Urinary bladder (tissue), 4 donors: Measurements from ENCODE around the gene NUP214. TPM values are rescaled to one million over a fixed set of nuclear protein-coding genes. Genes with fewer than 3 reads are reported as not detected.
"Not testable (repeated sequence)": the region's sequence is repeated elsewhere in the genome, so short reads cannot be mapped to it uniquely, and the experiment has no call there.

Experiments
- DNase-seq: peaks from one replicate; pipeline ENCODE4 v3.0.0-alpha.2; 2015; ENCODE audit errors: extremely low spot score
- H3K27ac ChIP-seq: one replicate; pipeline ENCODE4 v1.5.1; 2013; ENCODE audit warnings: low read depth, mild to moderate bottlenecking, moderate library complexity
- H3K36me3 ChIP-seq: one replicate; pipeline ENCODE4 v1.6.1; 2013; ENCODE audit warnings: mild to moderate bottlenecking, moderate library complexity; ENCODE audit not compliant: insufficient read depth
- H3K4me1 ChIP-seq: one replicate; pipeline ENCODE4 v1.6.1; 2013; ENCODE audit warnings: mild to moderate bottlenecking, moderate library complexity; ENCODE audit not compliant: insufficient read depth
- H3K4me3 ChIP-seq: one replicate; pipeline ENCODE4 v1.5.1; 2013; ENCODE audit warnings: low read depth, low read length
- WGBS: extraction: QIAGEN DNeasy Blood & Tissue Kit; methylation state at CpG from one replicate; pipeline ENCODE4 v1.1.7; 2013; 5-methylcytosine and 5-hydroxymethylcytosine counted together
- polyA plus RNA-seq: library from polyadenylated mRNA; stranded (reverse); fragments of 200-250 nt; gene quantifications from one replicate; pipeline ENCODE4 v1.2.3, GENCODE V29; 2013
- total RNA-seq: library from RNA; depleted of rRNA; stranded (reverse); fragments of >200 nt; gene quantifications from one replicate; pipeline ENCODE4 v1.2.3, GENCODE V29; 2014
- donor health status: healthy with polysubstance abuse.
- donor health status: healthy.

Gene NUP214
- total and polyA plus RNA-seq, 2 donors = 18.2 to 23.5 TPM

DNA sequence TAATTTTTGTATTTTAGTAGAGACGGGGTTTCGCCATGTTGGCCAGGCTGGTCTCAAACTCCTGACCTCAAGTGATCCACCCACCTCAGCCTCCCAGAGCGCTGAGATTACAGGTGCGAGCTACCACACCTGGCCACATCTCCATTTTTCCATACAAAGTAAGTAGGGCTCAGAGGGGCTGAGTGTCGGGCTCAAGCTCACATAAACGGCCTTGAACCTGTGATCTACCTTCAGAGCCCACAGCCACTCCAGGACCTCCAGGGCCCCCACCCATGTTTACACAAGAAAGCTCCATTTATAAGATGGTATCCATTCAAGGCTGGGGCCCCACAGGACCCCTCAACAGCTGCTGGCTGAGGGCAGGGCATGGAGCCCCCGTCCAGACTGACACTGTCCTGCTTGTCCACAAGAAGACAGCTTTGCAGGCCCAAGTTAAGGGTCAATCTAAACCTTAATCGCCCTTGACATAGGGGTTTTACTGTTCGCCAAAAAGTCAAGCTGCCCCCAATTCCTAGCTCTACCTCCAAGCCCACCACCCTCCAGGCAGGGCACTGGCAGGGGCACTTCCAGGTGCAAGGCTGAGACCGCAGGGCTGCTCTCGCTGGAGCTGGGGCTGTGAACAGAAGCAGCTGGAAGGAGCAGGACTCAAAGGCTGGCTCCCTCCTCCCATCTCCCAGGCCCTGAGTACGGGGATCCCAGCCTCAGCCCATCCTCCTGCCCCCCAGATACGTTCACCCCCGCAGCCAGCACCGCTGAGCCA is 132.1 kb downstream of the NUP214 start:
- Histone ChIP-seq H3K27ac (no peak overlapping the region), H3K4me3 (no peak overlapping the region), H3K4me1 (no peaks in the 10 kb centered on the region), H3K36me3 (no peaks in the 10 kb centered on the region)
- no peak for DNase-seq
- 93% methylated on average over 15 of the region's 15 CpGs for WGBS

DNA sequence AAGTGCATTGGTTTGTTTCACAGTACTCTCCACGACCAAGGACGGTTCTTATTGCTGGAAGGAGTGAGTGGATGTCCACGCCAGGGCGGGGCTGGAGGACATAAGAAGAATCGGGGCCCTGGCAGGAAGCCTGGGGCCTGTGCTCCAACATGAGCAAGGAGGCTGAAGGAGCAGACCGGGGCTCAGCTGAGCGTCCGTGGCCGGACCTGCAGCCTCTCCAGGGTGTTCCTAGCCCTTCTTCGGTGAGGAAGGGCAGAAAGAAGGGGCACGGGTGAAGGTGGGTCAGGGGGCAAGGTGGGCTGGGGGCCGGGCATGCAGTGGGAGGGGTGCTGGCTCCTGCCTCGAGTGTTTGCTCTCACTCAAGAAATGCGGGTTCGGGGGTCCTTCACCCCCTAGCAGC is 132.8 kb downstream of the NUP214 start:
- no peak overlapping the region for H3K4me3 ChIP-seq
- H3K27ac ChIP-seq = no peak overlapping the region
- WGBS = 67% methylated on average over 15 of the region's 15 CpGs
- no peak for DNase-seq
- H3K4me1 ChIP-seq = no peaks in the 10 kb centered on the region
- H3K36me3 ChIP-seq = no peaks in the 10 kb centered on the region

- 83% methylated on average over 25 of the region's 25 CpGs for WGBS
- no peak for DNase-seq
- no peak overlapping the region for H3K27ac ChIP-seq
Measured at GRCh38 chr9:131258698-131259431, 133.5 kb downstream of the NUP214 start.

DNA sequence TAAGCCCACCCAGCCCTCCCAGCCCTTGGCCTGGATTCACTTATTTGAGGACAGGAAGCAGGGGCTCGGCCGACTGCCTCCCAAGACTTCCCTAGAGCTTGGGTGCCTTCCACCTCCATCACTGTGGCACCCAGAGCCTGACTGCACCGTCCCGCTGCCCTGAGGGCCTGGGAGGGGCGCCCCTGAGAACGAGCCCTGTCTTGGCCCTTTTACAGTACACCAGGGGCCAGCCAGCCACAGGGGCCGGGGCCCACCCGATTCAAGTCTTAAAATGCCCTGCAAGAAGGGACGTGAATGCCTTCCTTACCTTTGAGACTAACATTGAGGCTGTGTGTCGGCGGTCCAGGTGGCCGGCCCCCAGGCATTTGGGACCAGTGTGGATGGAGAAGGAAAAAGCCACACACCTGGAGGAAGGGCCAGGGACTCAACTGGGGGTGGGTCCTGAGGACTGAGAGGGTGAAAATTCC is 134.1 kb downstream of the NUP214 start:
- no peak for DNase-seq
- H3K4me3 ChIP-seq = no peak overlapping the region
- H3K36me3 ChIP-seq = no peaks in the 10 kb centered on the region
- 92% methylated on average over 12 of the region's 12 CpGs for WGBS
- no peak overlapping the region for H3K27ac ChIP-seq
- no peaks in the 10 kb centered on the region for H3K4me1 ChIP-seq

More at GRCh38 chr9:131258698-131259431, 133.5 kb downstream of the NUP214 start:
- H3K36me3 ChIP-seq = no peaks in the 10 kb centered on the region
- no peak overlapping the region for H3K4me3 ChIP-seq
- H3K4me1 ChIP-seq = no peaks in the 10 kb centered on the region

DNA sequence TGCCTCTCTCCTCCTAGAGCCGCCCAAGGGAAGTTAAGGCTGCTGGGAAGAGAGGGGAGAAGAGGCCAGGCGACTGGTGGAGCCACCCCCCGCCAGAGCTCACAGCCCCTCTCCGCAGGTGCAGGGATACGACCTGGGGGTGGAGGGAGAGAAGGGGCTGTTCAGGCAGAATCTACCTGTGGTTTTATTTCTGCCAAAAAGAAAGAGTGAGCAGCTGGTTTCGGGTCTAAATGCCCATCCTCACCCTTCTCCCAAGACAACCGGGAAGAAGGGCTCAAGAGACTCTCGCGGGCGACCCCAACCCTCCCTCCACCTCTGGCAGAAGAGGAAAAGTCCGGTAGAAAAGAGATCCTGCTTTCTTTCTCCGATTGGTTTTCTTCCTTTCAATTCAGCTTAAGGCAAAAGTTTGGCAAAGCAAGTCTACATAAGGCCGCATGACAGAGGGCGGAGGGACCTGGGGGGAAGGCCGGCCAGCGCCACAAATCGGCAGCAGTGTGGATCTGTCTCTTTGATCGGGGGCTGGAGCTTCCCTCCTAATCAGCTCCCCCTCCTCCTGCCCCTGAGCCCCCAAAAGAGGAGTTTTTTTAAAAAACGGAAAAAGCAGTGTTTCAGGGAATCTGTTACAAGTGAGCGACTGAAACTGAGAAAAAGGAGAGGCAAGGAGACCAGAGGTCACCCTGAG is 134.7 kb downstream of the NUP214 start:
- Histone ChIP-seq H3K4me3 (no peak overlapping the region), H3K36me3 (no peaks in the 10 kb centered on the region), H3K27ac (no peak overlapping the region), H3K4me1 (no peaks in the 10 kb centered on the region)
- no peak for DNase-seq
- WGBS = 87% methylated on average over 20 of the region's 20 CpGs

GRCh38 chr9:131260751-131261452 is 135.5 kb downstream of the NUP214 start:
- no peak for DNase-seq
- WGBS = 96% methylated on average over 33 of the region's 33 CpGs
- H3K27ac ChIP-seq = no peak overlapping the region
- no peak overlapping the region for H3K4me3 ChIP-seq
- no peaks in the 10 kb centered on the region for H3K4me1 ChIP-seq
- H3K36me3 ChIP-seq = no peaks in the 10 kb centered on the region

DNA sequence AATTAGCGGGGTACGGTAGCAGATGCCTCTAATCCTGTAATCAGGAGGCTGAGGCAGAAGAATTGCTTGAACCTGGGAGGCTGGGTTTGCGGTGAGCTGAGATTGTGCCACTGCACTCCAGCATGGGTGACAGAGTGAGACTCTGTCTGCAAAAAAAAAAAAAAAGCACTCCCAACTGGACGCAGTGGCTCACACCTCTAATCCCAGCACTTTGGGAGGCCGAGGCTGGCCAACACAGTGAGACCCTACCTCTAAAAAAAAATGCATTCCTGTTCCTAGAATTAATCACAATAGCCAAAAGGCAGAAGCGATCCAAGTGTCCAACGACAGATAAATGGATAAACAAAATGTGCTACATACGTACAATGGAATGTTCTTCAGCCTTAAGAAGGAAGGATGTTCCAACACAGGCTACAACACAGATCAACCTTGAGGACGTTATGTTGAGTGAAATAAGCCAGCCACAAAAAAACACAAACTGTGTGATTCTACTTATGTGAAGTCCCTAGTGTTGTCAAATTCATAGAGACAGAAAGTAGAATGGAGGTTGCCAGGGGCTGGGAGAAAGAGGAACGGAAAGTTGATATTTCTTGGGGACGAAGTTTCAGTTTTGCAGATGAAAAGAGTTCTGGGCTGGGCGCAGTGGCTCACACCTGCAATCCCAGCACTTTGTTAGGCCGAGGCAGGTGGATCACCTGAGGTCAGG is 137.1 kb downstream of the NUP214 start:
- no peak overlapping the region for H3K4me3 ChIP-seq
- DNase-seq = no peak
- no peak overlapping the region for H3K27ac ChIP-seq
- no peaks in the 10 kb centered on the region for H3K4me1 ChIP-seq
- no peaks in the 10 kb centered on the region for H3K36me3 ChIP-seq
- 70% methylated on average over 13 of the region's 13 CpGs for WGBS

DNA sequence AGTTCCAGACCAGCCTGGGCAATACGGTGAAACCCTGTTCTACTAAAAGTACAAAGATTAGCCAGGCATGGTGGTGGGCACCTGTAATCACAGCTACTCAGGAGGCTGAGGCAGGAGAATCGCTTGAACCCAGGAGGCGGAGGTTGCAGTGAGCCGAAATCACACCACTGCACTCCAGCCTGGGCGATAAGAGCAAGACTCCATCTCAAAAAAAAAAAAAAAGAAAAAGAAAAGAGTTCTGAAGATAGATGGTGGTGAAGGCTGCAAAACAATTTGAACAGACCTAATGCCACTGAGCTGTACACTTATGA is 137.6 kb downstream of the NUP214 start:
- H3K4me1 ChIP-seq, H3K4me3 ChIP-seq, DNase-seq, H3K27ac ChIP-seq, H3K36me3 ChIP-seq: not testable (repeated sequence)
- WGBS = 94% methylated on average over 5 of the region's 5 CpGs

- no peaks in the 10 kb centered on the region for H3K4me1 ChIP-seq
- H3K27ac ChIP-seq = no peak overlapping the region
- H3K36me3 ChIP-seq = no peaks in the 10 kb centered on the region
- no peak overlapping the region for H3K4me3 ChIP-seq
- DNase-seq = no peak
- WGBS = 93% methylated on average over 6 of the region's 6 CpGs
Measured at GRCh38 chr9:131263701-131264100, 138.3 kb downstream of the NUP214 start.

DNA sequence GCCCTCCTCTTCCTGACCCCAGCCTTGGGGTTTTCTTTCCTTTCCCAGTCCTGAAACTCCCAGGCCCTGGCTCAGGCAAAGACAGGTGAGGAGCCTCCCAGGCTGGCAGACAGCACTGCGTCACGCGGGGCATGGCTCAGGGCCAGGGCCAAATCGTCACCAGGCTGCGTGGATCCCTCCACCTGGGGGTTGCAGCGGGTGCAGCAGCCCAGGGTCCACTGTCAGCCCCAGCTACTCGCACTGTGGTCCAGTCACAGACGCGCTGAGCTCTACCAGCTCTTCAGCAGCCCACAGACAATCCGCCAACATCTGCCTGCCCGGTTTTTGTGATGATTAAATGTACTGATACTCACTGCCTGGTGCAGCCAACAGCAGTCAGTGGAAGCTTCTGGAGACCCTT is 138.8 kb downstream of the NUP214 start:
- WGBS = 84% methylated on average over 11 of the region's 11 CpGs
- no peaks in the 10 kb centered on the region for H3K4me1 ChIP-seq
- no peak overlapping the region for H3K27ac ChIP-seq
- no peaks in the 10 kb centered on the region for H3K36me3 ChIP-seq
- DNase-seq = no peak
- H3K4me3 ChIP-seq = no peak overlapping the region

GRCh38 chr9:131266266-131267229 is 141.2 kb downstream of the NUP214 start:
- no peak for DNase-seq
- Histone ChIP-seq H3K36me3 (no peaks in the 10 kb centered on the region), H3K4me1 (no peaks in the 10 kb centered on the region), H3K4me3 (no peak overlapping the region), H3K27ac (no peak overlapping the region)
- WGBS = 65% methylated on average over 26 of the region's 26 CpGs
